ENCODE data around the gene CDT1. TPM values are rescaled to one million over a fixed set of nuclear protein-coding genes. Genes with fewer than 3 reads are reported as not detected.

CDT1 gene
- total RNA-seq, 1 experiment from 2014 or later, result 154 TPM

DNA sequence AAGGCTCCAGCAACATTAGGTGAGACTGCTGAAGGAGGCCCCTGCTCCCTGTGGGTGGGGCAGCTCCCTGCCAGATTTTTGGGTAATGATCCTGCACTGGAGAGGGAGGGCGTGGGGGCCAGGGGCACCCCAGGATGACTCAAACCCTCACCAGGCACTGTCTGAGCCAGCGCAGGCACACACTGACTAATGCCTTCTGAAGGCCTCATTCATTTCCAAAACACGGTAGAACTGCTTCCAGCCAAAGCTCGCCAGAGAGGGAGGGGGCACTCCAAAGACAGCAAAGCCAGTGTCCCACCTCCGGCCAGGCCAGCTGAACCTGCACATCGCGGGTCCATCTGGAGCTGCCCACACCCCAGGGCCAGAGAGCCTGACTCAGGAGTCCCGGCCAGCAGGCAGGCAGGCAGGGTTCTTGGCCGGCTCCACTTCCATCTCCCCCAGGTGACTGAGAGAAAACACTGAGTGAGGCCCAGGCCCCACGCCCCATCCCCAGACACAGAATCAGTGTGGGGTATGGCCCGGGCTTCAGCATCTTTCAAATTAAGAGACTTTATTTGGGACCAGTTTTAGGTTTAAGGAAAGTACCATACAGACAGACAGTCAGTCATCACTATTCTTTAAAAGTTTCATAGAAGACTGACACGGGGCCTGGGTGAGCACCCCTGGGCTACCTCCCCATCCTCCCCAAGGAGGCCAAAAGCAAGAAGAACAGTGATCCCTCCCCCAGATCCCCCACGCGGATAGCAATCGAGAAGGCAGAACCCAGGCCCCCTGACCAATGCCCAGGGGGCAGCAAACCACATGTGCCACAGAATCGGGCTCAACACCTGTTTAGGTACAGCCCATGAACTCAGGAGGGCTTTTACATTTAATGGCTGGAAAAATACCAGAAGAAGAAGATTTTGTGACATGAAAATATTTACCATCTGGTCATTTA lies 20.9 kb upstream of the CDT1 start:
- H3K9me3 Mint-ChIP-seq, result no peaks in the 10 kb centered on the region
- peak overlapping the region; percentile 64; the same call in 1 of the 2 replicates for H3K27ac Mint-ChIP-seq
- ATAC-seq, result no peak
- CTCF ChIA-PET, result interaction anchor here (1.0 to 10.5 kb wide), 17 partner anchors 9 to 385 kb away, joined by 3 to 117 read pairs (median 8); no protein-coding TSS in a partner anchor
- H3K36me3 Mint-ChIP-seq, result no peaks in the 10 kb centered on the region
- TF ChIP-seq, protein P1, sequence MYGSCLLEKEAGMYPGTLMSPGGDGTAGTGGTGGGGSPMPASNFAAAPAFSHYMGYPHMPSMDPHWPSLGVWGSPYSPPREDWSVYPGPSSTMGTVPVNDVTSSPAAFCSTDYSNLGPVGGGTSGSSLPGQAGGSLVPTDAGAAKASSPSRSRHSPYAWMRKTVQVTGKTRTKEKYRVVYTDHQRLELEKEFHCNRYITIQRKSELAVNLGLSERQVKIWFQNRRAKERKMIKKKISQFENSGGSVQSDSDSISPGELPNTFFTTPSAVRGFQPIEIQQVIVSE (CRISPR knock-in tag; IDR thresholded peaks at IDR 0.05; ENCODE audit: borderline replicate concordance), result no peak
- TF ChIP-seq ESRRA (CRISPR knock-in tag; IDR thresholded peaks at IDR 0.05; ENCODE audit: borderline replicate concordance) (no peak), ZNF219 (CRISPR knock-in tag; IDR thresholded peaks at IDR 0.05; ENCODE audit: borderline replicate concordance) (no peak), NFATC4 (CRISPR knock-in tag; IDR thresholded peaks at IDR 0.05) (no peak), ZNF512 (CRISPR knock-in tag; IDR thresholded peaks at IDR 0.05; ENCODE audit: borderline replicate concordance) (no peak), CBFB (CRISPR knock-in tag; IDR thresholded peaks at IDR 0.05; ENCODE audit: low read depth) (no peak), ATF1 (CRISPR knock-in tag; IDR thresholded peaks at IDR 0.05) (no peak), FOXJ3 (CRISPR knock-in tag; IDR thresholded peaks at IDR 0.05; ENCODE audit: borderline replicate concordance) (no peak), ZNF423 (CRISPR knock-in tag; IDR thresholded peaks at IDR 0.05) (no peak)
- TF ChIP-seq, protein P2, sequence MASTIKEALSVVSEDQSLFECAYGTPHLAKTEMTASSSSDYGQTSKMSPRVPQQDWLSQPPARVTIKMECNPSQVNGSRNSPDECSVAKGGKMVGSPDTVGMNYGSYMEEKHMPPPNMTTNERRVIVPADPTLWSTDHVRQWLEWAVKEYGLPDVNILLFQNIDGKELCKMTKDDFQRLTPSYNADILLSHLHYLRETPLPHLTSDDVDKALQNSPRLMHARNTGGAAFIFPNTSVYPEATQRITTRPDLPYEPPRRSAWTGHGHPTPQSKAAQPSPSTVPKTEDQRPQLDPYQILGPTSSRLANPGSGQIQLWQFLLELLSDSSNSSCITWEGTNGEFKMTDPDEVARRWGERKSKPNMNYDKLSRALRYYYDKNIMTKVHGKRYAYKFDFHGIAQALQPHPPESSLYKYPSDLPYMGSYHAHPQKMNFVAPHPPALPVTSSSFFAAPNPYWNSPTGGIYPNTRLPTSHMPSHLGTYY (CRISPR knock-in tag; IDR thresholded peaks at IDR 0.05), result no peak
- H3K27me3 Mint-ChIP-seq (ENCODE audit: low read depth), result 0 out of 2 replicates have a peak, but pooled peaks cover 3% of the 10 kb centered on the region
- H3K4me3 Mint-ChIP-seq, result peak overlapping the region; percentile 41
- H3K4me1 Mint-ChIP-seq, result peaks cover 15% of the 10 kb centered on the region
- POLR2A ChIA-PET, result interaction anchor here (1.1 to 1.7 kb wide), 7 partner anchors 10 to 45 kb away, joined by 3 to 5 read pairs (median 3); no protein-coding TSS in a partner anchor
- no peak for DNase-seq (ENCODE audit: low spot score)

DNA sequence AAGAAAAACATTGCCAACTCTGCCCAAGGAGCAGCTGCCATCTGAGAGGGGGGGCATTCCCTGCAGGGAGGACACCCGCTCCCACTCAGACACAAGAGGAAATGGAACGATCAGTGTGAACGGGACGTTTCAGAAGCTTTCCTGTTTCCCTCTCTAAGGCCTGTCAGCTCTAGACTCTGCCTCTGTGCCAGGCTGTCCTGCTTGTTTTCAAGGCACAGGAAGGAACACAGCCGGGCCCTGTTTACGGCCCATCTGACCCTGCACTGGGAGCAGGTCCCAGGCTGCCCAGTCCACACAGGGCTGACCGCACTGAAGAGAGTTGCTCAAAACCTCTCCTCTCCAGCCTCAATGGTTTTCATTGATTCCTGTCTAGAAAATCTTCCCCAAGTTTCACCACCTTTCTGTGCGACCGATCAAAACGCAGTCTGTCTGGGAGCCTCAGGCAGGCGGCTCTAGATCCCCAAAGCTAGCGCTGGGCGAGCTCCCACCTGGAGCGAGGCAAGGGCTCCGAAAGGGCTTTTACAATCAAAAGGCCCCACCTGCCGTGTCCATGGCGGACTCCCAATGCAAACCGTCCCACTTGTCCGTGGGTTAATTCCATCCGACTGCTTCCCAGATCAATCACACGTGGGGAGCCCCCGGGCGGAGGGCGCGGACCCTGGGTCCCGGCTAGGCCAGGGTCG lies 20.1 kb upstream of the CDT1 start:
- H3K4me1 Mint-ChIP-seq, result peaks cover 15% of the 10 kb centered on the region
- POLR2A ChIA-PET, result interaction anchor here (1.0 to 1.5 kb wide), 7 partner anchors 11 to 46 kb away, joined by 3 to 4 read pairs (median 3); no protein-coding TSS in a partner anchor
- TF ChIP-seq, protein P3, sequence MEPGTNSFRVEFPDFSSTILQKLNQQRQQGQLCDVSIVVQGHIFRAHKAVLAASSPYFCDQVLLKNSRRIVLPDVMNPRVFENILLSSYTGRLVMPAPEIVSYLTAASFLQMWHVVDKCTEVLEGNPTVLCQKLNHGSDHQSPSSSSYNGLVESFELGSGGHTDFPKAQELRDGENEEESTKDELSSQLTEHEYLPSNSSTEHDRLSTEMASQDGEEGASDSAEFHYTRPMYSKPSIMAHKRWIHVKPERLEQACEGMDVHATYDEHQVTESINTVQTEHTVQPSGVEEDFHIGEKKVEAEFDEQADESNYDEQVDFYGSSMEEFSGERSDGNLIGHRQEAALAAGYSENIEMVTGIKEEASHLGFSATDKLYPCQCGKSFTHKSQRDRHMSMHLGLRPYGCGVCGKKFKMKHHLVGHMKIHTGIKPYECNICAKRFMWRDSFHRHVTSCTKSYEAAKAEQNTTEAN (CRISPR knock-in tag; IDR thresholded peaks at IDR 0.05), result 0 out of 2 replicates have a peak, but pooled peaks have one; percentile 45
- TF ChIP-seq, protein P4, sequence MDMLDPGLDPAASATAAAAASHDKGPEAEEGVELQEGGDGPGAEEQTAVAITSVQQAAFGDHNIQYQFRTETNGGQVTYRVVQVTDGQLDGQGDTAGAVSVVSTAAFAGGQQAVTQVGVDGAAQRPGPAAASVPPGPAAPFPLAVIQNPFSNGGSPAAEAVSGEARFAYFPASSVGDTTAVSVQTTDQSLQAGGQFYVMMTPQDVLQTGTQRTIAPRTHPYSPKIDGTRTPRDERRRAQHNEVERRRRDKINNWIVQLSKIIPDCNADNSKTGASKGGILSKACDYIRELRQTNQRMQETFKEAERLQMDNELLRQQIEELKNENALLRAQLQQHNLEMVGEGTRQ (CRISPR knock-in tag; IDR thresholded peaks at IDR 0.05), result no peak
- H3K27ac Mint-ChIP-seq, result peak overlapping the region; percentile 64; the same call in 1 of the 2 replicates
- H3K9me3 Mint-ChIP-seq, result no peaks in the 10 kb centered on the region
- no peak for ATAC-seq
- 0 out of 2 replicates have a peak, but pooled peaks cover 3% of the 10 kb centered on the region for H3K27me3 Mint-ChIP-seq (ENCODE audit: low read depth)
- no peak for DNase-seq (ENCODE audit: low spot score)
- H3K36me3 Mint-ChIP-seq, result no peaks in the 10 kb centered on the region
- CTCF ChIA-PET, result interaction anchor here (0.6 to 10.5 kb wide), 22 partner anchors 9 to 384 kb away, joined by 3 to 117 read pairs (median 6); partner anchors contain the start of gene MVD
- peak overlapping the region; percentile 46 for H3K4me3 Mint-ChIP-seq

Data from WTC11 (cell line).